ENCODE results near the gene ADARB2. TPM values are rescaled to one million over a fixed set of nuclear protein-coding genes. Genes with fewer than 3 reads are reported as not detected.

ADARB2 gene
- polyA plus RNA-seq, 1 of the 3 experiments (the other 2 are of a cell fraction) = not detected

DNA sequence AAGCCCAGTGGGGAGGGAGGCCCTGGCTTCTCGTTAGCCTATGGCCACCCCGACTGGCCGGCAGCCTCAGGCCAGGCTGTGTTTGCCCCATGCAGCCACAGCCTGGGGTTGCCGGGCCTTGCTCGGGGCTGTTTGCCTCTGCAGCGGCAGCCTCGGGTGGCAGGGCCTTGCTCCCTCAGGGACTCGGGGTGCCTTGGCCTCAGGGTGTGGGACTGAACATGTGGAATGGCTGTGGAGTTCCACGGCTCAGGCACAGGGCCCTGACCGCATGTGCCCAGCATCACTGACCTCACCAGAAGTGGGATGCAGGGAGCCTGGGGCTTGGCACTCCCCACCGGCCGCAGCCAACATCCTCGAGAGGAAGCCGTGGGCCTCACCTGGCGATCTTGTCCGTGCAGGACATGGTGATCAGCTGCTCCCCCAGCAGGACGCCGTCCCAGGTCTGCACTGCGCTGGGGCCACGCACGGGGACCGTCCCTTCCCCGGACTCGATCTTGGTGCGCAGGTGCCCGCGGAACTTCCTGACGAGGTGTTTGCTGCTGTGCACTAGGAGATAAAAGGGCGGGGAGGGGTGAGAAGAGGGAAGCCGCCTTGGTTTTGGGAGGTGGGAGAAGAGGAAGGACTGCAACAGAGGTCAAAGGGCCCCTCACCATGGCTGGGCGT, 520.6 kb downstream of the ADARB2 start:
- CTCF ChIA-PET = no interaction called here
- Histone ChIP-seq H3K4me1 (ENCODE audit: control insufficient read depth in 1 of 2, insufficient read depth in 2 of 2, low read depth in 1 of 2, low read length in 1 of 2) (peaks cover 0 to 8% of the 10 kb centered on the region in 2 experiments; a peak in 1 of 4 replicates), H3K79me2 (ENCODE audit: insufficient read depth) (no peaks in the 10 kb centered on the region), H4K20me1 (ENCODE audit: insufficient read depth) (no peaks in the 10 kb centered on the region), H3K27ac (ENCODE audit: low read depth in 2 of 2, low read length in 1 of 2) (no peak overlapping the region), H3K9me2 (no peaks in the 10 kb centered on the region), H3K4me2 (no peak overlapping the region), H2AFZ (ENCODE audit: low read depth) (no peak overlapping the region), H3K9ac (no peak overlapping the region), H3K9me3 (no peaks in the 10 kb centered on the region), H3F3A (replicated peaks; ENCODE audit: insufficient read depth) (no peaks in the 10 kb centered on the region), H3K36me3 (replicated peaks in 1 of 2; ENCODE audit: control insufficient read depth in 1 of 2, insufficient read depth in 2 of 2, low read length in 1 of 2) (no peaks in the 10 kb centered on the region), H3K27me3 (ENCODE audit: insufficient read depth) (no peaks in the 10 kb centered on the region), H3K4me3 (ENCODE audit: low read depth in 2 of 2, low read length in 1 of 2) (no peak overlapping the region)
- 78% methylated on average over 23 of the region's 31 CpGs for WGBS (ENCODE audit: low lambda C conversion rate)
- POLR2A ChIA-PET = no interaction called here
- DNase-seq = no peak
- TF ChIP-seq MXI1 (IDR thresholded peaks at IDR 0.05; ENCODE audit: low read depth, low read length) (no peak), NRF1 (IDR thresholded peaks at IDR 0.05; ENCODE audit: low read depth, low read length) (no peak), TCF12 (IDR thresholded peaks at IDR 0.05) (no peak), CTCF (IDR thresholded peaks at IDR 0.05) (no peak), GATA2 (CRISPR knock-in tag; IDR thresholded peaks at IDR 0.05) (no peak), MEF2A (IDR thresholded peaks at IDR 0.05; ENCODE audit: borderline replicate concordance, low read depth) (no peak), NFIC (IDR thresholded peaks at IDR 0.05; ENCODE audit: borderline replicate concordance) (no peak), RFX5 (IDR thresholded peaks at IDR 0.05; ENCODE audit: low read length) (no peak), ELF1 (IDR thresholded peaks at IDR 0.05) (no peak), EZH2phosphoT487 (IDR thresholded peaks at IDR 0.05; ENCODE audit: borderline replicate concordance, low read depth) (no peak), FOXM1 (IDR thresholded peaks at IDR 0.05; ENCODE audit: low read depth) (no peak), RAD21 (IDR thresholded peaks at IDR 0.05; ENCODE audit: low read length) (no peak)
- TF ChIP-seq, protein P1, sequence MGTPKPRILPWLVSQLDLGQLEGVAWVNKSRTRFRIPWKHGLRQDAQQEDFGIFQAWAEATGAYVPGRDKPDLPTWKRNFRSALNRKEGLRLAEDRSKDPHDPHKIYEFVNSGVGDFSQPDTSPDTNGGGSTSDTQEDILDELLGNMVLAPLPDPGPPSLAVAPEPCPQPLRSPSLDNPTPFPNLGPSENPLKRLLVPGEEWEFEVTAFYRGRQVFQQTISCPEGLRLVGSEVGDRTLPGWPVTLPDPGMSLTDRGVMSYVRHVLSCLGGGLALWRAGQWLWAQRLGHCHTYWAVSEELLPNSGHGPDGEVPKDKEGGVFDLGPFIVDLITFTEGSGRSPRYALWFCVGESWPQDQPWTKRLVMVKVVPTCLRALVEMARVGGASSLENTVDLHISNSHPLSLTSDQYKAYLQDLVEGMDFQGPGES (IDR thresholded peaks at IDR 0.05; ENCODE audit: low read depth, low read length) = no peak
- TF ChIP-seq, protein P2, sequence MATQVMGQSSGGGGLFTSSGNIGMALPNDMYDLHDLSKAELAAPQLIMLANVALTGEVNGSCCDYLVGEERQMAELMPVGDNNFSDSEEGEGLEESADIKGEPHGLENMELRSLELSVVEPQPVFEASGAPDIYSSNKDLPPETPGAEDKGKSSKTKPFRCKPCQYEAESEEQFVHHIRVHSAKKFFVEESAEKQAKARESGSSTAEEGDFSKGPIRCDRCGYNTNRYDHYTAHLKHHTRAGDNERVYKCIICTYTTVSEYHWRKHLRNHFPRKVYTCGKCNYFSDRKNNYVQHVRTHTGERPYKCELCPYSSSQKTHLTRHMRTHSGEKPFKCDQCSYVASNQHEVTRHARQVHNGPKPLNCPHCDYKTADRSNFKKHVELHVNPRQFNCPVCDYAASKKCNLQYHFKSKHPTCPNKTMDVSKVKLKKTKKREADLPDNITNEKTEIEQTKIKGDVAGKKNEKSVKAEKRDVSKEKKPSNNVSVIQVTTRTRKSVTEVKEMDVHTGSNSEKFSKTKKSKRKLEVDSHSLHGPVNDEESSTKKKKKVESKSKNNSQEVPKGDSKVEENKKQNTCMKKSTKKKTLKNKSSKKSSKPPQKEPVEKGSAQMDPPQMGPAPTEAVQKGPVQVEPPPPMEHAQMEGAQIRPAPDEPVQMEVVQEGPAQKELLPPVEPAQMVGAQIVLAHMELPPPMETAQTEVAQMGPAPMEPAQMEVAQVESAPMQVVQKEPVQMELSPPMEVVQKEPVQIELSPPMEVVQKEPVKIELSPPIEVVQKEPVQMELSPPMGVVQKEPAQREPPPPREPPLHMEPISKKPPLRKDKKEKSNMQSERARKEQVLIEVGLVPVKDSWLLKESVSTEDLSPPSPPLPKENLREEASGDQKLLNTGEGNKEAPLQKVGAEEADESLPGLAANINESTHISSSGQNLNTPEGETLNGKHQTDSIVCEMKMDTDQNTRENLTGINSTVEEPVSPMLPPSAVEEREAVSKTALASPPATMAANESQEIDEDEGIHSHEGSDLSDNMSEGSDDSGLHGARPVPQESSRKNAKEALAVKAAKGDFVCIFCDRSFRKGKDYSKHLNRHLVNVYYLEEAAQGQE (IDR thresholded peaks at IDR 0.05; ENCODE audit: low read depth, low read length) = no peak
